Progenitor cell of endocrine pancreas (in vitro differentiated cells): ENCODE data around the gene STYXL1. TPM values are rescaled to one million over a fixed set of nuclear protein-coding genes. Genes with fewer than 3 reads are reported as not detected.
A peak's percentile ranks its signal among the peaks of the same experiment; 100 is the strongest.
"Not testable (repeated sequence)": the region's sequence is repeated elsewhere in the genome, so short reads cannot be mapped to it uniquely, and the experiment has no call there.

Source experiments
- DNase-seq: peaks from one replicate; pipeline ENCODE4 v3.0.0; 2021; ENCODE audit warnings: low spot score; ENCODE audit not compliant: unreplicated experiment
- H3K27ac Mint-ChIP-seq: 2 replicates; pipeline ENCODE4 v1.8.0; 2021; ENCODE audit warnings: mild to moderate bottlenecking, moderate library complexity, mixed read lengths
- H3K27me3 Mint-ChIP-seq: 2 replicates; pipeline ENCODE4 v1.8.0; 2021; ENCODE audit warnings: mixed read lengths
- H3K36me3 Mint-ChIP-seq: 2 replicates; pipeline ENCODE4 v1.8.0; 2022; ENCODE audit warnings: mixed read lengths; ENCODE audit not compliant: insufficient read depth
- H3K4me1 Mint-ChIP-seq: 2 replicates; pipeline ENCODE4 v1.8.0; 2021; ENCODE audit warnings: low read depth, mixed read lengths
- H3K4me3 Mint-ChIP-seq: 2 replicates; pipeline ENCODE4 v1.8.0; 2021; ENCODE audit warnings: low read depth, mild to moderate bottlenecking, moderate library complexity, mixed read lengths
- H3K9me3 Mint-ChIP-seq: 2 replicates; pipeline ENCODE4 v1.8.0; 2021; ENCODE audit warnings: low read depth, mixed read lengths
- CTCF ChIP-seq: fragments of 200-600 bp; sonication (generic); IDR thresholded peaks from one replicate; pipeline ENCODE4 v1.5.0; 2021; ENCODE audit warnings: antibody characterized with exemption, mild to moderate bottlenecking; ENCODE audit not compliant: unreplicated experiment
- total RNA-seq: library from RNA; stranded (reverse); gene quantifications from 2 replicates; pipeline ENCODE4 v1.2.1, GENCODE V29; 2021

Gene STYXL1
- total RNA-seq, 1 donor from 2014 or later, result 49.7 TPM

- no peak for DNase-seq
- no peak overlapping the region for H3K27ac Mint-ChIP-seq
- H3K27me3 Mint-ChIP-seq, result no peaks in the 10 kb centered on the region
- no peak for TF ChIP-seq CTCF
- no peak overlapping the region for H3K4me3 Mint-ChIP-seq
- H3K36me3 Mint-ChIP-seq, result peaks cover 21% of the 10 kb centered on the region
- no peaks in the 10 kb centered on the region for H3K4me1 Mint-ChIP-seq
- no peaks in the 10 kb centered on the region for H3K9me3 Mint-ChIP-seq
Measured at GRCh38 chr7:76063114-76063513, 15.3 kb upstream of the STYXL1 start.

GRCh38 chr7:76062254-76062653 lies 14.5 kb upstream of the STYXL1 start:
- H3K4me1 Mint-ChIP-seq, result no peaks in the 10 kb centered on the region
- peaks cover 24% of the 10 kb centered on the region for H3K36me3 Mint-ChIP-seq
- no peaks in the 10 kb centered on the region for H3K27me3 Mint-ChIP-seq
- no peaks in the 10 kb centered on the region for H3K9me3 Mint-ChIP-seq
- no peak overlapping the region for H3K4me3 Mint-ChIP-seq
- H3K27ac Mint-ChIP-seq, result no peak overlapping the region
- DNase-seq, result no peak
- TF ChIP-seq CTCF, result no peak

- Mint-ChIP-seq H3K36me3 (peaks cover 18% of the 10 kb centered on the region), H3K4me3 (no peak overlapping the region), H3K27ac (no peak overlapping the region), H3K4me1 (no peaks in the 10 kb centered on the region), H3K27me3 (no peaks in the 10 kb centered on the region), H3K9me3 (no peaks in the 10 kb centered on the region)
- no peak for DNase-seq
- TF ChIP-seq CTCF, result no peak
Measured at GRCh38 chr7:76060842-76061241, 13.0 kb upstream of the STYXL1 start.

- not testable (repeated sequence) for H3K27ac Mint-ChIP-seq, DNase-seq, H3K27me3 Mint-ChIP-seq, H3K4me1 Mint-ChIP-seq, H3K4me3 Mint-ChIP-seq, H3K9me3 Mint-ChIP-seq
- H3K36me3 Mint-ChIP-seq, result peaks cover 12% of the 10 kb centered on the region
Measured at GRCh38 chr7:76058745-76059144, 10.9 kb upstream of the STYXL1 start.

GRCh38 chr7:76057813-76058145 lies 10.0 kb upstream of the STYXL1 start:
- H3K4me3 Mint-ChIP-seq, result no peak overlapping the region
- no peaks in the 10 kb centered on the region for H3K9me3 Mint-ChIP-seq
- no peak for TF ChIP-seq CTCF
- DNase-seq, result no peak
- no peaks in the 10 kb centered on the region for H3K4me1 Mint-ChIP-seq
- no peaks in the 10 kb centered on the region for H3K27me3 Mint-ChIP-seq
- peaks cover 10% of the 10 kb centered on the region for H3K36me3 Mint-ChIP-seq
- H3K27ac Mint-ChIP-seq, result peak overlapping the region; percentile 11

- H3K4me1 Mint-ChIP-seq, result no peaks in the 10 kb centered on the region
- no peaks in the 10 kb centered on the region for H3K27me3 Mint-ChIP-seq
- H3K4me3 Mint-ChIP-seq, result no peak overlapping the region
- TF ChIP-seq CTCF, result no peak
- peaks cover 10% of the 10 kb centered on the region for H3K36me3 Mint-ChIP-seq
- H3K27ac Mint-ChIP-seq, result peak overlapping the region; percentile 52
- DNase-seq, result no peak
- no peaks in the 10 kb centered on the region for H3K9me3 Mint-ChIP-seq
Measured at GRCh38 chr7:76057103-76057812, 9.5 kb upstream of the STYXL1 start.
